Measurements from ENCODE around the gene MAP7D2.

DNA sequence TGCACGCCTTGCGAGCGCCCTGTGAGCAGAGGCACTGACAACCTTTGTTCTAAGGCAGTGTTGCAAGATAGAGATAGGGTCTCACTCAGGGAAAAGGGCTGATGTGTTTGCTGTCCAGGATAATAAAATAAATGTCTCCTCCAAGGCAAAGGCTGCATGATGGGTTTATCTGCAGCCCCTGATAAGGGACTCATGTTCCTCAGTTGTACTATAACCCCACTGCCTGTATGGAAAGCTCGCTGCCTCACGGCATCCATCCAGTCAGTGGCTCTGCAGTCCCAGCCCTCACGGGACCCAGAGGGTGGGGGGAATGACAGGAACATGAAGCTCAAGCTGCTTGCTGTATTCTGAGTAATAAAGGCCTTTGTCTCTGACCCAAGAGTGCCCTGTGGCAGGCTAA is 148.4 kb downstream of the MAP7D2 start:
- TF ChIP-seq EZH2 (IDR thresholded peaks at IDR 0.05; ENCODE audit: borderline replicate concordance, low read length) = no peak
- TF ChIP-seq, protein P1, sequence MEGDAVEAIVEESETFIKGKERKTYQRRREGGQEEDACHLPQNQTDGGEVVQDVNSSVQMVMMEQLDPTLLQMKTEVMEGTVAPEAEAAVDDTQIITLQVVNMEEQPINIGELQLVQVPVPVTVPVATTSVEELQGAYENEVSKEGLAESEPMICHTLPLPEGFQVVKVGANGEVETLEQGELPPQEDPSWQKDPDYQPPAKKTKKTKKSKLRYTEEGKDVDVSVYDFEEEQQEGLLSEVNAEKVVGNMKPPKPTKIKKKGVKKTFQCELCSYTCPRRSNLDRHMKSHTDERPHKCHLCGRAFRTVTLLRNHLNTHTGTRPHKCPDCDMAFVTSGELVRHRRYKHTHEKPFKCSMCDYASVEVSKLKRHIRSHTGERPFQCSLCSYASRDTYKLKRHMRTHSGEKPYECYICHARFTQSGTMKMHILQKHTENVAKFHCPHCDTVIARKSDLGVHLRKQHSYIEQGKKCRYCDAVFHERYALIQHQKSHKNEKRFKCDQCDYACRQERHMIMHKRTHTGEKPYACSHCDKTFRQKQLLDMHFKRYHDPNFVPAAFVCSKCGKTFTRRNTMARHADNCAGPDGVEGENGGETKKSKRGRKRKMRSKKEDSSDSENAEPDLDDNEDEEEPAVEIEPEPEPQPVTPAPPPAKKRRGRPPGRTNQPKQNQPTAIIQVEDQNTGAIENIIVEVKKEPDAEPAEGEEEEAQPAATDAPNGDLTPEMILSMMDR (conservative IDR thresholded peaks at IDR 0.05 in 1 of 2, IDR thresholded peaks at IDR 0.05 in 1 of 2; ENCODE audit: extremely low read depth in 1 of 2, insufficient read depth in 1 of 2, low read depth in 1 of 2, low read length in 2 of 2) = no peak

Data from mammary epithelial cell (primary cell).